ENCODE data around the gene STRA6. TPM values are rescaled to one million over a fixed set of nuclear protein-coding genes. Genes with fewer than 3 reads are reported as not detected.
"Not testable (repeated sequence)": the region's sequence is repeated elsewhere in the genome, so short reads cannot be mapped to it uniquely, and the experiment has no call there.

STRA6 gene
- total and polyA plus RNA-seq, 8 donors: 0.06 to 1.7 (median 0.46) TPM; not detected in 2

DNA sequence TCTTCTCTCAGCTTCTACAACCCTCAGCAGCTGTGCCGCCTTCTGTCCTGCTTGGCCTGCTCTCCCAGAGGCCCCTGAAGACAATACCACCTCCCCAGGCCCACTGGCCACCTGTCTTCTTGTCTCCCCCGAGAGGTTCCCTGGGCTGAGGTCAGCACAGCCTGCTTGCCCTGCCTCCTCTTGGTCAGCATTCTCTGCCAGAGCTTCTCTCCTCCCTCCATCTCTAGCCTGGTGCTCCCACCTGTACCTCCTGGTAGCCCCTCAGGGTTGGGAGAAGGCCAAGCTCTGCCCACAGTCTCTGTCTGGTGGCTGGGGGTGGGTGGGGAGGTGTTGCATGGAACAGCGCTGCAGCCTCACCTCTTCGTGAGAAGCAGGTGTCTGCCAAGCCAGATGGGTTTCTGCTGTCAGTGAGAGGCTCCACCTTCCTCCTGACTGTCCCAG is 34.7 kb downstream of the STRA6 start:
- H3K27ac ChIP-seq: no peak overlapping the region

DNA sequence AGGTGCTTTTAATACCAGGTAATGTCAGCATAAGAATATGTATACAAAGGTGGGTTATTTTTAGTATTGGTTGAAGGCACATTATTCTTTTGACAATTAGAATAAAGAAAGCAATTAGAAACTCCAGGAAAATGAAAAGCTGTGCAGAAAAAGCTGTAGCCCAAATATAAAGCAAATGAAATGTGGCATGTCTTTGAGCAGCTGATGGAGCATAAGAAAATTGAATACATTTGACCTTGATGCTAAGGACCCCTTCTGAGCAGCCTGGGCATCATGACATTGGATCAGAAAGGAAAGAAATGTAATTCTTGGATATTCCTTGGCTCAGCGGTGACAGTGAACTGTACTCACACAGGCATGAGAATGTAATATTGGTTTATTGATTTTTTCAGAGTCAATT is 37.1 kb downstream of the STRA6 start:
- H3K27ac ChIP-seq: no peak overlapping the region
- FAIRE-seq (no peak), DNase-seq (no peak), ATAC-seq (no peak)
- H3K27me3 ChIP-seq: peaks cover 0 to 5% (median 0%) of the 10 kb centered on the region in 4 donors
- no peaks in the 10 kb centered on the region for H3K4me1 ChIP-seq
- intact Hi-C loops (cut with DNase I): no loop called here
- no peak overlapping the region for H3K4me3 ChIP-seq
- 82 to 85% methylated on average over 1 of the region's 1 CpG for WGBS, 2 donors
- TF ChIP-seq, protein P1, sequence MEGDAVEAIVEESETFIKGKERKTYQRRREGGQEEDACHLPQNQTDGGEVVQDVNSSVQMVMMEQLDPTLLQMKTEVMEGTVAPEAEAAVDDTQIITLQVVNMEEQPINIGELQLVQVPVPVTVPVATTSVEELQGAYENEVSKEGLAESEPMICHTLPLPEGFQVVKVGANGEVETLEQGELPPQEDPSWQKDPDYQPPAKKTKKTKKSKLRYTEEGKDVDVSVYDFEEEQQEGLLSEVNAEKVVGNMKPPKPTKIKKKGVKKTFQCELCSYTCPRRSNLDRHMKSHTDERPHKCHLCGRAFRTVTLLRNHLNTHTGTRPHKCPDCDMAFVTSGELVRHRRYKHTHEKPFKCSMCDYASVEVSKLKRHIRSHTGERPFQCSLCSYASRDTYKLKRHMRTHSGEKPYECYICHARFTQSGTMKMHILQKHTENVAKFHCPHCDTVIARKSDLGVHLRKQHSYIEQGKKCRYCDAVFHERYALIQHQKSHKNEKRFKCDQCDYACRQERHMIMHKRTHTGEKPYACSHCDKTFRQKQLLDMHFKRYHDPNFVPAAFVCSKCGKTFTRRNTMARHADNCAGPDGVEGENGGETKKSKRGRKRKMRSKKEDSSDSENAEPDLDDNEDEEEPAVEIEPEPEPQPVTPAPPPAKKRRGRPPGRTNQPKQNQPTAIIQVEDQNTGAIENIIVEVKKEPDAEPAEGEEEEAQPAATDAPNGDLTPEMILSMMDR (IDR thresholded peaks at IDR 0.05): no peak
- no peaks in the 10 kb centered on the region for H3K36me3 ChIP-seq
- no peaks in the 10 kb centered on the region for H3K9me3 ChIP-seq

More for the DNA sequence above, 34.7 kb downstream of the STRA6 start:
- TF ChIP-seq, protein P1 (IDR thresholded peaks at IDR 0.05): no peak
- WGBS, 2 donors: 78 to 82% methylated on average over 4 of the region's 4 CpGs
- H3K4me3 ChIP-seq: no peak overlapping the region
- H3K4me1 ChIP-seq: no peaks in the 10 kb centered on the region
- H3K36me3 ChIP-seq: no peaks in the 10 kb centered on the region
- H3K9me3 ChIP-seq: no peaks in the 10 kb centered on the region
- no peaks in the 10 kb centered on the region for H3K27me3 ChIP-seq
- DNase-seq (peak in 1 of 6 donors; percentile 35), FAIRE-seq (no peak), ATAC-seq (no peak)
- intact Hi-C loops (cut with DNase I): no loop called here

DNA sequence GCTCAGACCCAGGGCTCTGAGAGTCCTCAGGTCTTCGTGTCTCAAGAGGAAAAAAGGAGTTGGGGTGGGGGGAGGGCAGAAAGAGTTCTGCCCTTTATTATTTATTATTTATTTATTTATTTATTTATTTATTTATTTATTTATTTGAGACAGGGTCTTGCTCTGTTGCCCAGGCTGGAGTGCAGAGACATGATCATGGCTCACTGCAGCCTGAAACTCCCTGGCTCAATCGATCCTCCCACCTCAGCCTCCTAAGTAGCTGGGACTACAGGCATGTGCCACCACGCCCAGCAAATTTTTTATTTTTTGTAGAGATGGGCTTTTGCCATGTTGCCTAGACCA is 40.4 kb downstream of the STRA6 start:
- H3K27ac ChIP-seq; DNase-seq; H3K4me1 ChIP-seq; H3K4me3 ChIP-seq; H3K9me3 ChIP-seq; H3K27me3 ChIP-seq; intact Hi-C loops (cut with DNase I); FAIRE-seq; ATAC-seq; H3K36me3 ChIP-seq: not testable (repeated sequence)
- WGBS, 2 donors: 75 to 81% methylated on average over 3 of the region's 3 CpGs

DNA sequence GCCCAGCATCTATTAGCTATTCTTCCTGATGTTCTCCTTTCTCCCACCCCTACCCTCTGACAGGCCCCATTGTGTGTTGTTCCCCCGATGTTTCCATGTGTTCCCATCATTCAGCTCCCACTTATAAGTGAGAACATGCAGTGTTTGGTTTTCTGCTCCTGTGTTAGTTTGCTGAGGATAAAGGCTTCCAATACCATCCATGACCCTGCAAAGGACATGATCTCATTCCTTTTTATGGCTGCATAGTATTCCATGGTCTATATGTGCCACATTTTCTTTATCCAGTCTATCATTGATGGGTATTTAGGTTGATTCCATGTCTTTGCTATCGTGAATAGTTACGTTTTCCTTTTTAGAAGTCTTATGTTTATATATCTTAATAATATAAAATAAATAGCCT is 42.2 kb downstream of the STRA6 start:
- H3K36me3 ChIP-seq; intact Hi-C loops (cut with DNase I); DNase-seq; H3K4me1 ChIP-seq; FAIRE-seq; H3K27ac ChIP-seq; H3K27me3 ChIP-seq; H3K4me3 ChIP-seq; H3K9me3 ChIP-seq; ATAC-seq: not testable (repeated sequence)
- WGBS, 2 donors: 86 to 90% methylated on average over 3 of the region's 3 CpGs

DNA sequence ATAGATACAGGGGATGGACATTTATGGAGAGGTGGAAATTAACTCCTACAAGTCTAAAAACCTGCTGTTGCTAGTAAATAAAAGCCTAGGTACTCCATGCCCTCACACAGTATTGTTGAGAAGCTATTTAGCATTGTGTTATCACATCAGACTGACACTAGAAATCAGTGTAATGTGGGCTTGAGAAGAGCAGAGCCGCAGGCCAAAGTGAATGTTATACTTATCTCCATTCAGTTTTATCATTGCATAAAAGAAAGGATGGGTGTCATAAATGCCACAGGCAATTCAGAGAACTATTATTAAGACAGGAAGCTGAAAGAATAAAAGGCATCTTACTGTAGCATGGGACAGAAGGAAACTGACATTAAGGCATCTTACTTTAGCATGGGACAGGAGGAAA is 42.8 kb downstream of the STRA6 start:
- no peak overlapping the region for H3K27ac ChIP-seq
- peaks cover 0 to 5% (median 0%) of the 10 kb centered on the region in 4 donors for H3K27me3 ChIP-seq
- no peaks in the 10 kb centered on the region for H3K4me1 ChIP-seq
- no peak overlapping the region for H3K4me3 ChIP-seq
- WGBS, 2 donors: 87 to 90% methylated on average over 1 of the region's 1 CpG
- DNase-seq (no peak), ATAC-seq (no peak), FAIRE-seq (no peak)
- intact Hi-C loops (cut with DNase I): no loop called here
- no peaks in the 10 kb centered on the region for H3K36me3 ChIP-seq
- H3K9me3 ChIP-seq: no peaks in the 10 kb centered on the region
- TF ChIP-seq, protein P1 (IDR thresholded peaks at IDR 0.05): no peak

DNA sequence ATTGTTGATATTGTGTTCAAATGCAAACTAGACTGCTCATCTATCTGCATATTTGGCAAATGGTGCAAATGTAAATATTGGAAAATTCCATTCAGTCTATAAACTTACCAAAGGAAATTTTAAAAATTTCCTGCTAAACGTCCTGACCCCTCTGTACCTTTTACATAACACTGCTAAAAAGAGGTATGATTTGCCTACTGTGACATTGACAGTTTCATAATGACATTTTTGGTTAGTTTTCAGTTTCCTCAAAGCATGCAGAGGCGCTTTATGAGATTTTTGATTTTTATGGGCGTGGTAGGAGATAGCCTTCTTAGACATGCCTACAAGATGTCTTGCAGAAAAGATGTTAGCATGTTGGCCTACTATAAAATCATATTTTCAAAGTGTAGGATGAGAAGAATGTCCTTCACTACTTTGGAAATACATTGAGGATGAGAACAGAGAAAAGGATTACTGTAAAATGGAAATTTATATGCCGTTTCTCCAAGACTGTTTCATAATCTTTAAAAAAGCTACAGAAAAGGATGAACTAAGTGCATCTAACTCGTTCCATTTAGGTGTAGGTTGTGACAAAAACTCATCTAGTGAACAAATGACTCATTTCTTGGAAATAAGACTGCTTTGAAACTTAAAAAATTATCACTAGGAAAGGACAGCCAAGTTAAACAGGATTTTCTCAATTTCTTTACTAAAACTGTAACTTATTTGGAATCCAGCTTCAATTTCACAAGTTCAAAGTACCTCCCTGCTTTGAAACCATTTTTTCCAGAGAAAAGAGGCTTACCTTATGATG is 43.5 kb downstream of the STRA6 start:
- 65 to 69% methylated on average over 5 of the region's 5 CpGs for WGBS, 2 donors

More for the DNA sequence above, 43.5 kb downstream of the STRA6 start:
- Histone ChIP-seq H3K9me3 (no peaks in the 10 kb centered on the region), H3K36me3 (no peaks in the 10 kb centered on the region), H3K4me3 (no peak overlapping the region), H3K27ac (no peak overlapping the region), H3K27me3 (peaks cover 0 to 5% (median 0%) of the 10 kb centered on the region in 4 donors), H3K4me1 (no peaks in the 10 kb centered on the region)
- intact Hi-C loops (cut with DNase I): no loop called here
- ATAC-seq (no peak), FAIRE-seq (no peak), DNase-seq (no peak)
- TF ChIP-seq, protein P1 (IDR thresholded peaks at IDR 0.05): no peak

Measured in pancreas (tissue), 10 donors.